GM23338 (cell line): ENCODE data around the gene VLDLR. TPM values are rescaled to one million over a fixed set of nuclear protein-coding genes. Genes with fewer than 3 reads are reported as not detected.

Experiments used
- ATAC-seq: fragments of 200-7000 bp; cut with Tn5 transposase; 3 replicates; pipeline ENCODE4 v1.9.1; 2020
- DNase-seq: peaks from one replicate; pipeline ENCODE4 v3.0.0-alpha.2; 2015; ENCODE audit warnings: low spot score
- H2AFZ ChIP-seq: fragments of 200-600 bp; sonication (generic); 2 replicates; pipeline ENCODE4 v1.8.0; 2016; ENCODE audit warnings: antibody characterized with exemption, mild to moderate bottlenecking, moderate library complexity
- H3F3A ChIP-seq: fragments of 200-600 bp; sonication (generic); replicated peaks from 2 replicates; pipeline ENCODE4 v1.8.0; 2017; ENCODE audit warnings: antibody characterized with exemption, mixed run types, low read depth
- H3K27ac ChIP-seq: fragments of 200-600 bp; sonication (generic); 2 replicates; pipeline ENCODE4 v1.6.1; 2016; ENCODE audit warnings: low read depth
- H3K27me3 ChIP-seq: fragments of 200-600 bp; sonication (generic); 2 replicates; pipeline ENCODE4 v1.8.0; 2016; ENCODE audit warnings: mild to moderate bottlenecking, mixed run types, moderate library complexity; ENCODE audit not compliant: insufficient read depth
- H3K36me3 ChIP-seq: fragments of 200-600 bp; sonication (generic); 2 replicates; pipeline ENCODE4 v1.8.0; 2016; ENCODE audit warnings: mild to moderate bottlenecking; ENCODE audit not compliant: insufficient read depth
- H3K4me1 ChIP-seq: fragments of 200-600 bp; sonication (generic); 2 replicates; pipeline ENCODE4 v1.8.0; 2016; ENCODE audit warnings: mild to moderate bottlenecking, moderate library complexity; ENCODE audit not compliant: insufficient read depth
- H3K4me2 ChIP-seq: fragments of 200-600 bp; sonication (generic); 2 replicates; pipeline ENCODE4 v1.7.1; 2017; ENCODE audit warnings: mixed run types
- H3K4me3 ChIP-seq: fragments of 200-600 bp; sonication (generic); 2 replicates; pipeline ENCODE4 v1.6.1; 2016; ENCODE audit warnings: mixed run types
- H3K79me2 ChIP-seq: fragments of 200-600 bp; sonication (generic); replicated peaks from 2 replicates; pipeline ENCODE4 v1.8.0; 2017; ENCODE audit warnings: mild to moderate bottlenecking; ENCODE audit not compliant: insufficient read depth
- H3K9me2 ChIP-seq: fragments of 200-600 bp; sonication (generic); 2 replicates; pipeline ENCODE4 v1.8.0; 2017; ENCODE audit not compliant: insufficient read depth
- H4K20me1 ChIP-seq: fragments of 200-600 bp; sonication (generic); replicated peaks from 2 replicates; pipeline ENCODE4 v1.8.0; 2017; ENCODE audit warnings: mild to moderate bottlenecking; ENCODE audit not compliant: insufficient read depth
- H3K27ac Mint-ChIP-seq: 2 replicates; pipeline ENCODE4 v1.8.0; 2020; ENCODE audit warnings: inconsistent platforms, mild to moderate bottlenecking, moderate library complexity, mixed read lengths
- H3K27me3 Mint-ChIP-seq: 3 replicates; pipeline ENCODE4 v1.8.0; 2022; ENCODE audit warnings: low read depth, mild to moderate bottlenecking, moderate library complexity, mixed read lengths, inconsistent platforms; ENCODE audit not compliant: insufficient read depth, poor library complexity
- H3K36me3 Mint-ChIP-seq: 3 replicates; pipeline ENCODE4 v1.8.0; 2021; ENCODE audit warnings: low read depth, mild to moderate bottlenecking, inconsistent platforms, moderate library complexity, mixed read lengths
- H3K4me1 Mint-ChIP-seq: 3 replicates; pipeline ENCODE4 v1.8.0; 2020; ENCODE audit warnings: mild to moderate bottlenecking, inconsistent platforms, mixed read lengths
- H3K4me3 Mint-ChIP-seq: 3 replicates; pipeline ENCODE4 v1.8.0; 2021; ENCODE audit warnings: moderate library complexity, mild to moderate bottlenecking, inconsistent platforms, mixed read lengths
- H3K9me3 Mint-ChIP-seq: 3 replicates; pipeline ENCODE4 v1.8.0; 2020; ENCODE audit warnings: moderate library complexity, mild to moderate bottlenecking, inconsistent platforms, mixed read lengths
- CTCF ChIP-seq, 2 experiments: fragments of 200-600 bp in 1 of 2; sonication (generic) in 1 of 2; conservative IDR thresholded peaks; 2 replicates each; pipeline versions ENCODE4 v1.5.1 to v1.6.1; 2016 to 2017; ENCODE audit warnings: antibody characterized with exemption in 2 of 2, low read depth in 2 of 2, mild to moderate bottlenecking in 2 of 2, moderate library complexity in 1 of 2
- EZH2 ChIP-seq: fragments of 200-600 bp; sonication (generic); IDR thresholded peaks from one replicate; pipeline ENCODE4 v1.8.0; 2017; ENCODE audit warnings: antibody characterized with exemption, mild to moderate bottlenecking, low read depth; ENCODE audit not compliant: unreplicated experiment
- JUNB ChIP-seq: IDR thresholded peaks from one replicate; pipeline ENCODE4 v1.6.1; 2016; ENCODE audit warnings: antibody characterized with exemption; ENCODE audit not compliant: unreplicated experiment
- ZNF331 ChIP-seq: fragments of 250-450 bp; sonication (Bioruptor Pico); IDR thresholded peaks from 2 replicates; pipeline ENCODE4 v1.5.0; 2020; ENCODE audit warnings: low read depth, mild to moderate bottlenecking, moderate library complexity
- ZNF462 ChIP-seq: fragments of 250-450 bp; sonication (Bioruptor Pico); IDR thresholded peaks from 2 replicates; pipeline ENCODE4 v1.5.0; 2020; ENCODE audit warnings: mild to moderate bottlenecking, moderate library complexity
- polyA plus RNA-seq: library from polyadenylated mRNA; unstranded; fragments of >200 nt; fragmentation: Nextera tagmentation; extraction: Ambion mirVana; gene quantifications from 2 replicates; pipeline ENCODE4 v1.2.1, GENCODE V29; 2016
- total RNA-seq: library from RNA; depleted of rRNA; stranded (reverse); fragments of >200 nt; shearing (Covaris generic); gene quantifications from 2 replicates; pipeline ENCODE4 v1.2.3, GENCODE V29; 2014
- TF ChIP-seq, protein P1 (sequence below): IDR thresholded peaks from 2 replicates; pipeline ENCODE4 v1.6.1; 2016; ENCODE audit warnings: antibody characterized with exemption
- TF ChIP-seq, protein P2 (sequence below): IDR thresholded peaks from one replicate; pipeline ENCODE4 v1.6.1; 2018; ENCODE audit warnings: antibody characterized with exemption; ENCODE audit not compliant: unreplicated experiment

VLDLR gene
- total and polyA plus RNA-seq, 2 experiments from 2014 or later, result 14.9 to 49.8 TPM

DNA sequence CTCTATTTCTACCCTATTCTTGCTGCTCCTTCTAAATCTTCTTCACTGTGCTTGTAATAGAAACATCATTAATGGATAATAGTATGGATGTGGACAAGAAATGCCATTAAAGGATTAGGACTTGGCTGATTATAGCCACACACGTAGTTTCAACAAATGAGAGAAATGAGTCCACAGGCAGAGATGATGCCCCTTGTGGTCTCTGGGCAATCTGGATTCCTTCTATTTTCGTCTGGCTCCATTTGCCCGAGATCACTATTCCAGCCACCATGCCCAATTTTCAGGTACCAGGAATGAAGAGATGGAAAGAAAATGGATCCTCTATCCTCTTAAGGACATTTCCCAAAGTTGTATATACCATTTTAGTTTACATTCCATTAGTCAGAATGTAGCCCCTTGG, 13.2 kb downstream of the VLDLR start:
- DNase-seq (no peak), ATAC-seq (no peak)
- peaks cover 43% of the 10 kb centered on the region for H3K36me3 Mint-ChIP-seq
- TF ChIP-seq ZNF462 (no peak), ZNF331 (no peak), CTCF (conservative IDR thresholded peaks at IDR 0.05; ENCODE audit: low read depth in 2 of 2) (0 out of 4 replicates have a peak, but pooled peaks have one; percentile 10 to 26), JUNB (no peak), EZH2 (no peak)
- TF ChIP-seq, protein P1, sequence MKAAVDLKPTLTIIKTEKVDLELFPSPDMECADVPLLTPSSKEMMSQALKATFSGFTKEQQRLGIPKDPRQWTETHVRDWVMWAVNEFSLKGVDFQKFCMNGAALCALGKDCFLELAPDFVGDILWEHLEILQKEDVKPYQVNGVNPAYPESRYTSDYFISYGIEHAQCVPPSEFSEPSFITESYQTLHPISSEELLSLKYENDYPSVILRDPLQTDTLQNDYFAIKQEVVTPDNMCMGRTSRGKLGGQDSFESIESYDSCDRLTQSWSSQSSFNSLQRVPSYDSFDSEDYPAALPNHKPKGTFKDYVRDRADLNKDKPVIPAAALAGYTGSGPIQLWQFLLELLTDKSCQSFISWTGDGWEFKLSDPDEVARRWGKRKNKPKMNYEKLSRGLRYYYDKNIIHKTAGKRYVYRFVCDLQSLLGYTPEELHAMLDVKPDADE, result no peak
- TF ChIP-seq, protein P2, sequence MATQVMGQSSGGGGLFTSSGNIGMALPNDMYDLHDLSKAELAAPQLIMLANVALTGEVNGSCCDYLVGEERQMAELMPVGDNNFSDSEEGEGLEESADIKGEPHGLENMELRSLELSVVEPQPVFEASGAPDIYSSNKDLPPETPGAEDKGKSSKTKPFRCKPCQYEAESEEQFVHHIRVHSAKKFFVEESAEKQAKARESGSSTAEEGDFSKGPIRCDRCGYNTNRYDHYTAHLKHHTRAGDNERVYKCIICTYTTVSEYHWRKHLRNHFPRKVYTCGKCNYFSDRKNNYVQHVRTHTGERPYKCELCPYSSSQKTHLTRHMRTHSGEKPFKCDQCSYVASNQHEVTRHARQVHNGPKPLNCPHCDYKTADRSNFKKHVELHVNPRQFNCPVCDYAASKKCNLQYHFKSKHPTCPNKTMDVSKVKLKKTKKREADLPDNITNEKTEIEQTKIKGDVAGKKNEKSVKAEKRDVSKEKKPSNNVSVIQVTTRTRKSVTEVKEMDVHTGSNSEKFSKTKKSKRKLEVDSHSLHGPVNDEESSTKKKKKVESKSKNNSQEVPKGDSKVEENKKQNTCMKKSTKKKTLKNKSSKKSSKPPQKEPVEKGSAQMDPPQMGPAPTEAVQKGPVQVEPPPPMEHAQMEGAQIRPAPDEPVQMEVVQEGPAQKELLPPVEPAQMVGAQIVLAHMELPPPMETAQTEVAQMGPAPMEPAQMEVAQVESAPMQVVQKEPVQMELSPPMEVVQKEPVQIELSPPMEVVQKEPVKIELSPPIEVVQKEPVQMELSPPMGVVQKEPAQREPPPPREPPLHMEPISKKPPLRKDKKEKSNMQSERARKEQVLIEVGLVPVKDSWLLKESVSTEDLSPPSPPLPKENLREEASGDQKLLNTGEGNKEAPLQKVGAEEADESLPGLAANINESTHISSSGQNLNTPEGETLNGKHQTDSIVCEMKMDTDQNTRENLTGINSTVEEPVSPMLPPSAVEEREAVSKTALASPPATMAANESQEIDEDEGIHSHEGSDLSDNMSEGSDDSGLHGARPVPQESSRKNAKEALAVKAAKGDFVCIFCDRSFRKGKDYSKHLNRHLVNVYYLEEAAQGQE, result no peak
- H3K27me3 Mint-ChIP-seq, result no peaks in the 10 kb centered on the region
- H3K9me2 ChIP-seq, result no peaks in the 10 kb centered on the region
- peaks cover 25% of the 10 kb centered on the region for H3K4me1 ChIP-seq
- no peak overlapping the region for H3K4me3 Mint-ChIP-seq
- no peaks in the 10 kb centered on the region for H3K9me3 Mint-ChIP-seq
- H3K4me1 Mint-ChIP-seq, result peaks cover 28% of the 10 kb centered on the region
- H3K4me2 ChIP-seq, result no peak overlapping the region
- H3K36me3 ChIP-seq, result peaks cover 13% of the 10 kb centered on the region
- H4K20me1 ChIP-seq, result peaks cover 18% of the 10 kb centered on the region; the same call in 1 of the 2 replicates
- no peak overlapping the region for H2AFZ ChIP-seq
- peaks cover 76% of the 10 kb centered on the region for H3K79me2 ChIP-seq
- H3K27me3 ChIP-seq, result no peaks in the 10 kb centered on the region
- H3F3A ChIP-seq, result no peaks in the 10 kb centered on the region
- H3K4me3 ChIP-seq, result no peak overlapping the region
- no peak overlapping the region for H3K27ac ChIP-seq
- no peak overlapping the region for H3K27ac Mint-ChIP-seq
